H1 (cell line): ENCODE measurements around the gene RGMB. TPM values are rescaled to one million over a fixed set of nuclear protein-coding genes. Genes with fewer than 3 reads are reported as not detected.
A peak's percentile ranks its signal among the peaks of the same experiment; 100 is the strongest.

Experiments
- ASH2L ChIP-seq: fragments of 200-600, 300-600 bp; sonication (generic); IDR thresholded peaks from one replicate; pipeline ENCODE4 v1.7.1; 2017; ENCODE audit warnings: low read length
- CHD2 ChIP-seq: IDR thresholded peaks from 2 replicates; pipeline ENCODE4 v1.6.1; 2012; ENCODE audit warnings: low read length, improper control_type of control experiment
- CREB1 ChIP-seq: IDR thresholded peaks from 2 replicates; pipeline ENCODE4 v1.6.1; 2012; ENCODE audit warnings: inconsistent platforms
- CTCF ChIP-seq, 3 experiments: IDR thresholded peaks; 1 replicate in 2 of 3; 2 replicates in 1 of 3; pipeline versions ENCODE4 v1.5.1 to v1.6.1; 2011; ENCODE audit warnings: low read length in 3 of 3, mild to moderate bottlenecking in 3 of 3, inconsistent platforms in 2 of 3, low read depth in 1 of 3, moderate library complexity in 1 of 3; ENCODE audit not compliant: insufficient read depth in 1 of 3; ENCODE audit errors: control extremely low read depth in 1 of 3
- EGR1 ChIP-seq: IDR thresholded peaks from 2 replicates; pipeline ENCODE4 v1.6.1; 2011; ENCODE audit warnings: low read depth, low read length, borderline replicate concordance
- HDAC2 ChIP-seq, 2 experiments: fragments of 300-600 bp in 1 of 2; sonication (generic) in 1 of 2; IDR thresholded peaks; 2 replicates each; pipeline ENCODE4 v1.6.1; 2011 to 2012; ENCODE audit warnings: low read depth in 2 of 2, low read length in 2 of 2, mild to moderate bottlenecking in 2 of 2, moderate library complexity in 2 of 2, borderline replicate concordance in 1 of 2, inconsistent platforms in 1 of 2
- HDAC6 ChIP-seq: IDR thresholded peaks from one replicate; pipeline ENCODE4 v1.7.1; 2012; ENCODE audit warnings: low read depth, mild to moderate bottlenecking, inconsistent platforms, low read length, moderate library complexity
- KDM1A ChIP-seq: fragments of 200-600, 300-600 bp; sonication (generic); IDR thresholded peaks from 2 replicates; pipeline ENCODE4 v1.7.1; 2016; ENCODE audit warnings: mild to moderate bottlenecking, low read length, borderline replicate concordance
- KDM4A ChIP-seq: IDR thresholded peaks from one replicate; pipeline ENCODE4 v1.7.1; 2012; ENCODE audit warnings: low read depth, mild to moderate bottlenecking, moderate library complexity, low read length, inconsistent platforms; ENCODE audit not compliant: severe bottlenecking
- NRF1 ChIP-seq: IDR thresholded peaks from 2 replicates; pipeline ENCODE4 v1.6.1; 2011; ENCODE audit warnings: mild to moderate bottlenecking, low read depth, low read length, improper control_type of control experiment
- PHF8 ChIP-seq: fragments of 200-600 bp; sonication (generic); conservative IDR thresholded peaks from 2 replicates; pipeline ENCODE4 v1.7.1; 2012; ENCODE audit warnings: low read depth, mild to moderate bottlenecking, inconsistent platforms, low read length, moderate library complexity
- POU5F1 ChIP-seq: IDR thresholded peaks from 2 replicates; pipeline ENCODE4 v1.6.1; 2011; ENCODE audit warnings: low read depth, mild to moderate bottlenecking, low read length, moderate library complexity
- RAD21 ChIP-seq, 2 experiments: IDR thresholded peaks in 1 of 2; conservative IDR thresholded peaks in 1 of 2; 2 replicates each; pipeline ENCODE4 v1.6.1; 2011; ENCODE audit warnings: low read depth in 2 of 2, low read length in 2 of 2, improper control_type of control experiment in 1 of 2, inconsistent platforms in 1 of 2, mild to moderate bottlenecking in 1 of 2, moderate library complexity in 1 of 2
- RBBP5 ChIP-seq: IDR thresholded peaks from 2 replicates; pipeline ENCODE4 v1.7.1; 2012; ENCODE audit warnings: low read depth, mild to moderate bottlenecking, inconsistent platforms, low read length, moderate library complexity, borderline replicate concordance
- RFX5 ChIP-seq: IDR thresholded peaks from 2 replicates; pipeline ENCODE4 v1.6.1; 2011; ENCODE audit warnings: low read depth, low read length, improper control_type of control experiment, borderline replicate concordance
- SIX5 ChIP-seq: IDR thresholded peaks from 2 replicates; pipeline ENCODE4 v1.6.1; 2011; ENCODE audit warnings: mild to moderate bottlenecking, low read depth, low read length
- SUZ12 ChIP-seq: fragments of 200-600 bp; sonication (generic); IDR thresholded peaks from 2 replicates; pipeline ENCODE4 v1.6.1; 2012; ENCODE audit warnings: mild to moderate bottlenecking, inconsistent platforms, low read length, moderate library complexity, mixed read lengths
- TAF7 ChIP-seq: optimal IDR thresholded peaks from 2 replicates; pipeline ENCODE3; 2011; ENCODE audit warnings: low read depth, mild to moderate bottlenecking, inconsistent platforms, low read length, moderate library complexity, borderline replicate concordance
- USF2 ChIP-seq: IDR thresholded peaks from 2 replicates; pipeline ENCODE4 v1.6.1; 2011; ENCODE audit warnings: low read length, improper control_type of control experiment
- YY1 ChIP-seq: IDR thresholded peaks from 2 replicates; pipeline ENCODE4 v1.6.1; 2011; ENCODE audit warnings: low read depth, mild to moderate bottlenecking, low read length
- polyA plus RNA-seq, 7 experiments: library from polyadenylated mRNA; depleted of rRNA in 3 of 7; stranded (reverse) in 5 of 7; unstranded in 2 of 7; fragments of >200 nt in 5 of 7; fragments of 200-250 nt in 2 of 7; gene quantifications; 1 replicate in 5 of 7; 2 replicates in 1 of 7; 4 replicates in 1 of 7; pipeline versions ENCODE4 v1.2.1 to v1.2.3, GENCODE V29; 2011 to 2013; ENCODE audit warnings: missing spikeins in 2 of 7, mixed read lengths in 2 of 7
- total RNA-seq: library from RNA; stranded (reverse); fragmentation: NEBNext Ultra II Directional; extraction: Animal tissue kit (Norgen Biotek cat#: 25700); gene quantifications from 2 replicates; pipeline ENCODE4 v1.2.1, GENCODE V29; 2021

The RGMB gene
- total and polyA plus RNA-seq, 2 of the 8 experiments (the other 6 are each of a cell fraction or from before 2014, with no cell fraction given): 11.7 to 27.0 TPM

- TF ChIP-seq KDM4A (peak; percentile 69), SUZ12 (no peak), USF2 (no peak), PHF8 (peak; percentile 75), KDM1A (no peak), CREB1 (peak; percentile 79), NRF1 (no peak), RAD21 (IDR thresholded peaks at IDR 0.05 in 1 of 2, conservative IDR thresholded peaks at IDR 0.05 in 1 of 2; ENCODE audit: low read depth in 2 of 2, low read length in 2 of 2) (no peak), HDAC2 (IDR thresholded peaks at IDR 0.05; ENCODE audit: borderline replicate concordance in 1 of 2, low read depth in 2 of 2, low read length in 2 of 2) (no peak), HDAC6 (no peak), YY1 (no peak), TAF7 (peak; percentile 7), CHD2 (peak; percentile 89), ASH2L (peak; percentile 66), RFX5 (no peak), CTCF (IDR thresholded peaks at IDR 0.05; ENCODE audit: control extremely low read depth in 1 of 3, insufficient read depth in 1 of 3, low read depth in 1 of 3, low read length in 3 of 3) (no peak), RBBP5 (peak; percentile 32), POU5F1 (no peak), EGR1 (no peak), SIX5 (no peak)
These were observed at the start of gene RGMB (continued) for GRCh38 chr5:98773464-98774191.
